ENCODE data around the gene THAP7. TPM values are rescaled to one million over a fixed set of nuclear protein-coding genes. Genes with fewer than 3 reads are reported as not detected.

THAP7 gene
- total and polyA plus RNA-seq, 2 of the 13 experiments (the other 11 are each of a cell fraction or from before 2014, with no cell fraction given) = 13.0 to 25.5 TPM

GRCh38 chr22:21045585-21046294, 43.8 kb upstream of the THAP7 start, which contains the start of gene LRRC74B (continued):
- TF ChIP-seq PAF1 (CRISPR knock-in tag; IDR thresholded peaks at IDR 0.05) = no peak
- TF ChIP-seq ZNF770 (CRISPR knock-in tag; IDR thresholded peaks at IDR 0.05) = no peak
- TF ChIP-seq ARNTL (CRISPR knock-in tag; IDR thresholded peaks at IDR 0.05) = no peak
- no peak for TF ChIP-seq ZNF709 (CRISPR knock-in tag; IDR thresholded peaks at IDR 0.05)
- TF ChIP-seq PBX3 (CRISPR knock-in tag; IDR thresholded peaks at IDR 0.05; ENCODE audit: borderline replicate concordance) = peak; percentile 65; the same call in 1 of the 2 replicates
- no peak for TF ChIP-seq ZNF350 (CRISPR knock-in tag; IDR thresholded peaks at IDR 0.05; ENCODE audit: borderline replicate concordance, low read depth)
- TF ChIP-seq ZNF567 (CRISPR knock-in tag; IDR thresholded peaks at IDR 0.05; ENCODE audit: borderline replicate concordance) = no peak
- no peak for TF ChIP-seq DRAP1 (CRISPR knock-in tag; IDR thresholded peaks at IDR 0.05)
- TF ChIP-seq XBP1 (CRISPR knock-in tag; IDR thresholded peaks at IDR 0.05) = no peak
- TF ChIP-seq ISL2 (CRISPR knock-in tag; IDR thresholded peaks at IDR 0.05) = no peak
- TF ChIP-seq HMGXB3 (CRISPR knock-in tag; IDR thresholded peaks at IDR 0.05; ENCODE audit: borderline replicate concordance) = no peak
- no peak for TF ChIP-seq NFE2L1 (CRISPR knock-in tag; IDR thresholded peaks at IDR 0.05; ENCODE audit: borderline replicate concordance)
- TF ChIP-seq ZNF839 (CRISPR knock-in tag; IDR thresholded peaks at IDR 0.05; ENCODE audit: borderline replicate concordance) = peak; percentile 47; the same call in 1 of the 2 replicates
- TF ChIP-seq CHD2 (IDR thresholded peaks at IDR 0.05; ENCODE audit: low read depth, low read length) = peak; percentile 31; the same call in 1 of the 2 replicates
- TF ChIP-seq SP5 (CRISPR knock-in tag; IDR thresholded peaks at IDR 0.05; ENCODE audit: borderline replicate concordance, low read depth) = no peak
- TF ChIP-seq NFKBIZ (CRISPR knock-in tag; IDR thresholded peaks at IDR 0.05) = no peak
- no peak for TF ChIP-seq CBX1 (IDR thresholded peaks at IDR 0.05; ENCODE audit: low read depth)
